ENCODE results near the gene CCDC81.
"Not testable (repeated sequence)": the region's sequence is repeated elsewhere in the genome, so short reads cannot be mapped to it uniquely, and the experiment has no call there.

Gene CCDC81

DNA sequence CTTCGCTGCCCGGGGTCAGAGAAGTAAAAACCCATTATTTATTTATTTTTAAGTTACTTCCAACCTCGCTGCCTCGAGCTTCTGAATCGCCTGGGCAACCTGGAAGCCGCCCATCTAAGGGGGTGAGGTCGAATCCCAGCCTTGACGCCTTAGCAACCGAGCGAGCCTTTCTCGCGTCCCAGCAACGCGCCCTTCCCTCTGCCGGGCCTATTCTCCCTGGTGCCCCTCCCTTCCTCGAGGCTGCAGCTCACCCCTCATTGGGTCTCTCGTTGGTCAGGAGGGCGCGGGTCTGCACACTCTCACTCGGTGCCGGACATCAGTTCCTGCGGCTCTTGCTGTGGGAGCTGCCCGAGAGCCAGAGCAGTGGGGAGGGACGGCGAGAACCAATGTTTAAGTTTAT, at the start of gene CCDC81:
CCDC81 (plus strand) TSS at position 302 of the 400 bp plus-strand sequence. CDS start 277 bp downstream, outside the sequence.
- DNase-seq, result no peak

DNA sequence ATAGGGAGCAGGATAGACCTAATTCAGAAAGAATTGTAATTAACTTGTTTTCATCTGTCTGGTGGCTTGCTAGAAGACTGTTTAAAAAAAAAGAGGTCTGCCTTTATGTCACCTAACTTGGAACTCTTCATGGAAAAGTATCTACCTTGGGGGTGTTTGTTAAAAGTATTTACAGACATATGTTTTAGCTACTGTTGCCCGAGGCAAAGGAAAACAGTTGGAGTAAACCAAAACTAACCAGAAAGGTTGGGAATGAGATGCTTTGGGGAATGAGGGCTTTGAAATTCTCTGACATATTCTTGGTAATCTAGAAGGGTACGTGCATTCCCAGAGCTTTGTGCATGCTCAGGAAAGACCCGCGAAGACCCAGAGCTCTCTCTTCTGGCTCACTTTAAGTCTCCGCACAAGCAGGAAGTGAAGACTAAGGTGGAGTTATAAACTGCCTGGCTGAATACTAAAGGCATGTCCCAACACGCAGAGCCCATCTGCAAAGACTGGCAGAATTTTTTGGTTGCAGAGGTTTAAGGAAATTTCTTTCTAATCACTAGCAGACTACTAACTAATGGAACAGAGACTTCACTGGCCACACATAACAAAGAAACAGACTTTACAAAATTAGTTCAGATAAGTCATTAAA, 39.4 kb upstream of the CCDC81 start:
- no peak for DNase-seq

DNA sequence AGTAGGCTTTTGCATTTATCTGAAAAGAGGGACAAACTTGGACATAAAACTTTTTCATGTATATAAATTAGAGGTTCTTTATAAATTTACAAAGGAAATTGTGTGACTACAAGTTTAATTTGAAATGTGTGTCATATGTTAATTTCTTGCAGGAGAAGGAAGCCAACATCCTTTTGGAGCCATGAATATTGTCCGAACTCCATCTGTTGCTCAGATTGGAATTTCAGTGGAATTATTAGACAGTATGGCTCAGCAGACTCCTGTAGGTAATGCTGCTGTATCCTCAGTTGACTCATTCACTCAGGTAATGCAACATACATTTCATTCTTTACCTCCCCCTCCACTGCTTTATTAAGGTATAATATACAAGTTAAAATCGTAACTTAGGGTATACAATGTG, 37.5 kb upstream of the CCDC81 start:
- DNase-seq, result no peak

DNA sequence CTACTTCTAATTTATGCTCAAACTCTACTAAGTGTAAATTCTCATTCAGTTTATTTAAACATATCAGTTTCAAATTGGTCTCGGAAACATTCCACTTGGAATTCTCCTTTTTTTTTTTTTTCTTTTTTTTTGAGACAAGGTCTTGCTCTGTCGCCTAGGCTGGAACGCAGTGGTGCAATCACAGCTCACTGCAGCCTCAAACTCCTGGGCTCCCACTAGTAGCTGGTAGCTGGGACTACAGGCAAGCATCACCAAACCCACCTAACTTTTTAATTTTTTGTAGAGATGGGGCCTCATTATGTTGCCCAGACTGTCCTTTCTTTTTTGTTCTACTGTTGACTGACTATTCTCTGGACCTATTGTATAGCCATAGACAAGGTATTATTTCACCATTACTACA, 33.3 kb upstream of the CCDC81 start:
- DNase-seq, result no peak

DNA sequence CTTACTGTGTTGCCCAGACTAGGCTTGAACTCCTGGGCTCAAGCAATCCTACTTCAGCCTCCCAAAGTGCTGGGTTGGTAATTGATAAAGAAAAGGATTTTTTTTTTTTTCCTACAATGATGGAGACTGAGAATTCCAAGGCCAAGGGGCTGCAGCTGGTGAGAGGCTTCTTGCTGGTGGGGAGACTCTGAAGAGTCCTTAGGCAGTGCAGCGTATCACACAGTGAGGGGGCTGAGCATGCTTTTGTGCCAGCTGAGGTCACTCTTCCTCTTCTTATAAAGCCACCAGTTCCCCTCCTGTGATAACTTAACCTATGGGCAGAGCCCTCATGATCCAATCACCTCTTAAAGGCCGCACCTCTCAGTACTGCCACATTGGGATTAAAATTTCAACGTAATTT, 28.2 kb upstream of the CCDC81 start:
- DNase-seq, result no peak

DNA sequence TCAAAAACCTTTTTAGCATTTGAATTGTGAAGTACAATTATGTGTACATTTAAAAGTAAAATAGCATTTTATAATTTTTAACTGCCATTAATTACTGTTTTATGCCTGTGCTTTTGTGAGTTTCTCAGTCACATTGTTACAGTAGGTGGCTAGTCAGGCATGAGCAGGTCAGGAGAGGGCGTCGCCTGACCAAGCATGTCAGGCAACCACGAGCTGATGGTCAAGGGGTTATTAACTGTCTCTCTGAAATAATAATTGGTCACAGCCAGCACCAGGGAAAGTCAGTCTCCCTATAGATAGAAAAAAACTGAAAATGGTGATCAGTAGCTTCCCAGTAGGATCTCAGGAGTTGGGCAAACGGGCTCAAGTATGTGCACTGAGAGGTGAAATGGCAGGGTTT, 19.4 kb upstream of the CCDC81 start:
- no peak for DNase-seq

DNA sequence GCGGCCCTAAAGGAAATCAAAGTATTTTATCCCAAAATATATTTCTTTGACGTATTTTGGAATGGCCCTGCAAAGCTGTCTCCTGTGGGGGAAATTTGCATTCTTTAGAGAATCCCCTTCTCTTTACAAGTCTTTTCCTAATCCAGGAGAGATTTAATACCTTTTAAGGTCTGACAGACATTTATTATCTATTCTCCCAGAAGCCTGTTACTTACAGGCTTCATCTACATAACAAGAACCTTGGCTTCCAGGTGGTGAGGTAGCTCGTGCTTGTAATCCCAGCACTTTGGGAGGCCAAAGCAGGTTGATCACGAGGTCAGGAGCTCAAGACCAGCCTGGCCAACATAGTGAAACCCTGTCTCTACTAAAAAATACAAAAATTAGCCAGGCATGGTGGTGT, 17.3 kb upstream of the CCDC81 start:
- not testable (repeated sequence) for DNase-seq

DNA sequence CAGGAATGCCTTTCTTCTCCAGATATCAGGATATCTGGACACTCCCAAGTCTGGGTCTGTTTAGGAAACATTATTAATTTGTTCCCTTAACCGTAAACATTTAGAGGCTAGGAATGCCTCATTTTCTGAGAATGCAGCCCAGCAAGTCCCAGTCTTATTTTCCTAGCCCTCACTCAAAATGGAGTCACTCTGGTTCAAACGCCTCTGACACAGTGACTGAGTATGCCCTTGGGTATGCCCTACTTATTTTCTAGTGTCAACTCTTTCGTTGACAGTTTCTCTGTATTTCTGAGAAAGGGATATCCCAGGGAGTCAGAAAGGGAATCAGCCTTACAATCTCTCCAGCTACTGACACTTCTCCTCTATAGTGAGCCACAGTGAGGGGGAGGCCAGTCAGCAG, 16.0 kb upstream of the CCDC81 start:
- DNase-seq, result no peak

DNA sequence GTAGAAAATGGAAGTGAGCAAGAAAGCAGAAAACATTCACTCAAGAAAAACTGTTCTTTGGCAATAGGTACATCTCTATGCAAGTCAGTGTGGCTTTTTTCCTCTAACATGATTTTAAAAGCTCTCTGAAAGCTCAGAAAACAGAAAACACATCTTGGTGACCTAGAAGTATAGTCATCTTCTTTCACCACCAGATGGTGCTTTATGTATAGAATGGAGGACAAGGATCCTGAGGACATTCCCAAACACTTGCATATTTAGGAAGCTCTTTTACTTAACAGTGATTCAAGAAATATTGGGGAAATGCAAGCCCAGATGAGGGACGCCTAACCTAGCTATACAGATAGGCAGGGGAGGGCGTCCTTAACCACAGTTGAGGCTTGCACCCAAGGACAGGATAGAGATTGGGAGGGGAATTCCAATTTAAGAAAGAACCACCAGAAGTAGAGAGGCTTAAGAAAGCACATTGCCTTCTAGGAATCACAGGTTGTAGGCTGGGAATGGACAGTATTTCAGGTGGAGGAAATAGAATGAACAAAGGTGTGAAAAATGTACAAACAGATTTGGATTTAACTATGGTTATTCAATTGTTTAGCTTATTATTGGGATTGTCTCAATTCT, 13.8 kb upstream of the CCDC81 start:
- no peak for DNase-seq

DNA sequence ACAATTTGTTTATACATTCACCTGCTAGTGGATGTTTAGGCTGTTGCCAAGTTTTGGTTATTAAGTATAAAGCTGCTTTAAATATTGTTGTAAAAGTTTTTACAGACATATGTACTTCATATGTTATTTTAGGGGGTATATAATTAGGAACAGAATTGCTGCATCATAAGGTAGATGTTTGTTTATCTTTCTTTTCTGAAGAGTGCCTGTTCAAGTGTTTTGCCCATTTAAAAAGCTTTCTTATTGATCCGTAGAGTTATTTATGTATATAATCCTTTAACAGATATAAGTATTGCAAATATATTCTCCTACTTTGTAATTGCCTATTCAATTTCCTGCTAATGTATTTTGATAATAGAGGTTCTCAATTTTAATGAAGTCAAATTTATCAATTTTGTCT, 11.3 kb upstream of the CCDC81 start:
- DNase-seq, result no peak

DNA sequence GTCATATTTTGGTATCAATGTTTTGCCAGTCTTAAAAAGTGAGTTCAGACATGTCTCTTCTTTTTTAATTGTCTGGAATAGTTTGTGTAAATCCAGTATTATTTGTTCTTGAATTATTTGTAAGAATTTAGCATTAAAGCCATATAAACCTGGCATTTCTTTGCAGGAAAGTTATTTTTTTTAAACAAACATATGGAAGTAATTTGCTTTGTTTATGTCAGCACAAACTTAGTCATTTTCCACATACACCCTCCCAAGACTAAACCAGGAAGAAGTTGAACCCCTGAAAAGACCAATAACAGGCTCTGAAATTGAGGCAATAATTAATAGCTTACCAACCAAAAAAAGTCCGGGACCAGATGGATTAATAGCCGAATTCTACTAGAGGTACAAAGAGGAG, 9.1 kb upstream of the CCDC81 start:
- DNase-seq, result no peak

DNA sequence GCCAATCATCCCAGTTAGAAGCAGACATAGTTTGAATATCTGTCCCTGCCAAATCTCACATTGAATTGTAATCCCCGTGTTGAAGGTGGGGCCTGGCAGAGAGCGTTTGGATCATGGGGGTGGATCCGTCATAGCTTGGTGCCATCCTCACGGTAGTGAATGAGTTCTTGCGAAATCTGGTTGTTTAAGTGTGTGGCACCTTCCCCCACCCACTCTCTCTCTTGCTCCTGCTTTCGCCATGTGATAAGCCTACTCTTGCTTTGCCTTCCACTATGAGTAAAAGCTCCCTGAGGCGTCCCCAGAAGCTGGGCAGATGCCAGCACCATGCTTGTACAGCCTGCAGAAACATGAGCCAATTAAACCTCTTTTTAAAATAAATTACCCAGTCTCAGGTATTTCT, 5.0 kb upstream of the CCDC81 start:
- DNase-seq, result no peak

DNA sequence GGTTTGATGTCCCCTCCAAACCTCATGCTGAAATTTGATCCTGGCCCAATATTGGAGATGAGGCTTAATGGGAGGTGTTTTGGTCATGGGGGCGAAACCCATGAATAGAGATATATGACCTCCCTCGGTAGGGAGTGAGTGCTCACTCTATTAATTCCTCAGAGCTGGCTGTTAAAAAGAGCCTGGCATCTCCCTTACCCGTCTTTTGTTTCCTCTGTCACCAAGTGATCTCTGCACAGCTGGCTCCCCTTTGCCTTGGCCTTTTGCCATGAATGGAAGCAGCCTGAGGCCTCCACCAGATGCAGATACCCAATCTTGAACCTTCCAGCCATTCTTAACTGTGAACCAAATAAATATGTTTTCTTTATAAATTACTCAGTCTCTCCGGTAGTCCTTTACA, 4.5 kb upstream of the CCDC81 start:
- no peak for DNase-seq

DNA sequence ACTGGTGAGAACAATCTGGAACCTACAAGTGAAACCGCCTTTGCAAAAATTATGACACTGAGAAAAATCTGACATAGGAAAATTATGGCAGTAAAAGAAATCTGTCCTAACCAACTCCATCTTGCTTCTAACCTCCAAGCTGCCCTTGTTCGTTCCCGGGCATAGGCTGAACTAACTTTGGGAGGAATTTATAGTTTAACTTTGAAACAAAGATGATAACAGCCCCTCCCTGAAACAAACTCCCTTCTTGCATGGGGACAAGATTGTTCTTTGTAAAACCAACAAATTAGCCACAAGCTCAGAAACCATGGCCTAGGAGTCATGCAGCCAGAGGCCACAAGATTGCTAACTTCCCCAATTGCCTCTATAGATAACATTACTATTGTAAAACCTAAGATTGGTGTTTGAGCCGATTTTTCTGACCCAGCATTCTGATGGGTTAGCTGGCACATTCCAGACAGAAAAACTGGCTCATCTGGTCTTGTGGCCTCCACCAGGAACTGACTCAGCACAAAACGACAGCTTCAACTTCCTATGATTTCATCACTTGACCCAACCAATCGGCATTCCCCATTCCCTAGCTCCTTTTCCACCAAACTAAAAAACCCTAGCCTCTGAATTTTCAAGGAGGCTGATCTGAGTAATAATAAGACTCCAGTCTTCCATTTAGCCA, 3.6 kb upstream of the CCDC81 start:
- DNase-seq, result no peak

DNA sequence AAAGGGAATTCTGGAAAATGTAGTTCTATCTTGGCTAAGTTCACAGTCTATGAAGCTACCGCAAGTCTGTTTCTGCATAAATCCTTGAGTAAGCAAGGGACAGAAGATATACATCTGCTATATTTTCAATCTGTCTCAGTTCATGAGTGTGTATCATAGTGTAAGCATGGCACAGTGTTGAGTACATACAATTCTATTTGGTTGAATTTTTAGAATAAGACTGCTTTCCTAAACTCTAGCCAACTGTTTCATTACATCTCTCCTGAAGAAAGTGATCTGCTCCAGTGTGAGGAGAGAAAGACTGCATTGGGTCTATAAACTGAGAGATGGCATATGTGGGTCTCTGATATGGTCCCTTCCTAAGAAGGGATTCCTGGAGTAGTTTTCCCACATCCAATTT, 2.6 kb upstream of the CCDC81 start:
- no peak for DNase-seq

DNA sequence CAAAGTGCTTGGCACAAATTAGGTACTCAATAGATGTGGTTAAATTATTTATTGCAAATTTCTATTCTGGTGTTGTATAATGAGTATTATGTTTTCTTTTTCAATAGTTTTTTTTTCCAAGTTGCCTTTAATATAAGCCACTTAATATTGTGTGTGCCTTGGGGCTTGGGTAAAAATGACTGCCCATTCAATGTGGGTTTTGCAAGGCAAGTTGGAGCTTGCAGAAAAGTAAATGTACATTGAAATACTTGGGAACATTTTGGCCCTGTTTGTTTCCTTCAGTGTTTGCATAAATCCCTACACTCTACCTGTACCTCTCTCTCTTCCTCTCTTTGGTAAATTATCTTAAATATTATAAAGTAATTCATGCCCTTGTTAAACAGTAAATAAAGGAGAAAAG, 2.1 kb upstream of the CCDC81 start:
- DNase-seq, result no peak

DNA sequence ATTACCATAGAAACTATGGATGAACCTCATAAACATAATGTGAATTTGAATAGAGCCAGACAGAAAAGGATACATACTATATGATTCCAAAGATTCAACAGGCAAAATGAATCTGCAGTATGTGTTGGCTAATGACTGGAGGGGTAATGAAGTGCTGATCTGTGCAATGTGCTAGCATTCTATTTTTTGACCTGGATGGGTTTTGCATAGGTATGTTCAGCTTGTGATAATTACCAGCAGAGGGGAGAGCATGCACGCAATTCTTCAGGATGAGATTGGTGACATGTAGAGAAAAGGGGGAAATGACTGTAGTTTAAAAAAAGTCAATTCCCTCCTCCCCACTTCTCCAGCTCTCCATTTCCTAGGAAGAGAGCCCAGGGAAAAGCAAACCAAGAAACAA, 618 bp upstream of the CCDC81 start:
- no peak for DNase-seq

DNA sequence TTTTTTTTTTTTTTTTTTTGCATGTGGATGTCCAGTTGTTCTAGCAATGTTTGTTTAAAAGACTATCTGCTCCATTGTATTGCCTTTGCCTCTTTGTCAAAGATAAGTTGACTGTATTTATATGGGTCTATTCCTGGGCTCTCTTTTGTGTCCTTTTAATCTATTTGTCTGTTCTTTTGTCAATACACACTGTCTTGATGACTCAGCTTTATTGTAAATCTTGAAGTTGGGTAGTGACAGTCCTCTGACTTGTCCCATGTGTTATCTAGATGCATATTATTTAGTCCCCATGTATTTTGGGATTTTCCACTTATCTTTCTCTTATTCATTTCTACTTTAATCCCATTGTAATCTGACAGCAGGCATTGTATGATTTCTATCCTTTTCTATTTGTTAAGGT, 3.3 kb downstream of the CCDC81 start:
- DNase-seq, result no peak

DNA sequence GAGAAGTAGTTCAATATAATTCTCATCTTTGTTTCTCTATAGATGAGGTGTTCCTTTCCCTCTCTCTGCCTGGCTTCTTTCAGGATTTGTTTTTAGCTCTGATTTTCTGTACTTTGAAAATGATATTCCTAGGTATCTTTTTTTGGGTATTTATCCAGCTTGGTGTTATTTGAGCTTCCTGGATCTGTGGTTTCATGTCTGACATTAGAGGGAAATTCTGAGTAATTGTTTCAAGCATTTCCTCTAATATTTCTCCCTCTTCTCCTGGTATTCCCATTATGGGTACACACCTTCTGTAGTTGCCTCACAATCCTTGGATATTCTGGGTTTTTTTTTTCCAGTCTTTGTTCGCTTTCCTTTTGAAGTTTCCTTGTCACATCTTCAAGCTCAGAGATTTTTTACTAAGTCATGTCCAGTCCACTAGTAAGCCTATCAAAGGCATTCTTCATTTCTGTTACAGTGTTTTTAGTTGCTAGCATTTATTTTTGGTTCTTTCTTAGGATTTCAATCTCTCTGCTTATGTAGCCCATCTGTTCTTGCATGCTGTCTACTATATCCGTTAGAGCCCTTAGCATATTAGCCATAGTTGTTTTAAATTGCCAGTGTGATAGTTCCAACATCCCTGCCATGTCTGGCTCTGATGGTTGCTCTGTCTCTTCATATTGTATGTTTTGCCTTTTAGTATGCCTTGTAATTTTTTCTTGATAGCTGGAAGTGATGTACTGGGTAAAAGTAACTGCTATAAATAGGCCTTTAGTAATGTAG, 5.8 kb downstream of the CCDC81 start:
- DNase-seq, result no peak

DNA sequence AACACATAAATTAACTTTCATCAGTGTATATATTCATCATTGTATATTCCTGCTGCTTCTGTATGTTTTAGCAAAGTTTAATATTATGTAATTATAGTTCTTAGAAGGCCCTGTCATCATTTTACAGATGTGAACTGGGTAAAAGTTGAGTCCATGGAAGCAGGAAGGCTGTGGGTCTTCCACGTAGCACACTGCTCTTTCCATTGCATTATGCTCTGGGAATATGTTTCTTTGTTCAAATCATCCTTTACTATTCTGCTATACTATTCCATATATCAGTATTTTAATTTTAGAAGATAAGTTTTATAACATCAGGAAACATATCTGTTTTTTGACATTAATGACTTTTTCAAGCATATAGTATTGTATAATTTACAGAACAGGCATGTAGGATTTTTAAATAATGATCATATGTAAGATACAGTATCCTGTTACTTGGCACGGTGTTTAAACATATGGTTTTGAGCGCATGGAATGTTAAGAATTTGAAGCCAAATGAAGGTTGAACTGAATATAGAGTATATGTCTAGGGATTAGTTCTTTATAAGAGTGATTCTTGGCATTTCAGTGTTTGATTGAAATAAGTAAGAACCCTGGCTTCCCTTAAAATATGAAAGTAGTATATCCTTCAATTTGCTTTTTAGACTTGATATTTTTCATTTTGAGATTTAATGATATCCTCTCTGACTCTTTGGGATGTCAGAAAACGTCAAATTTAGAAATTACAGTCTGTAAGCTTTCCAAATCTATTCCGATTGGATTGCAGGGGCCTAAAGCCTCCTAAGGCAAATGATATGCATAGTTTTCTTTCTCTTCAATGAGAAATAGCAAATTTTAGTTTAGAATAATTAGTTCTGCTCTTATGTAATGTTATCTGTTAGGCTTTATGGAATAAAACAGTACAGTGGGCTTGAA, 8.6 kb downstream of the CCDC81 start:
- no peak for DNase-seq

DNA sequence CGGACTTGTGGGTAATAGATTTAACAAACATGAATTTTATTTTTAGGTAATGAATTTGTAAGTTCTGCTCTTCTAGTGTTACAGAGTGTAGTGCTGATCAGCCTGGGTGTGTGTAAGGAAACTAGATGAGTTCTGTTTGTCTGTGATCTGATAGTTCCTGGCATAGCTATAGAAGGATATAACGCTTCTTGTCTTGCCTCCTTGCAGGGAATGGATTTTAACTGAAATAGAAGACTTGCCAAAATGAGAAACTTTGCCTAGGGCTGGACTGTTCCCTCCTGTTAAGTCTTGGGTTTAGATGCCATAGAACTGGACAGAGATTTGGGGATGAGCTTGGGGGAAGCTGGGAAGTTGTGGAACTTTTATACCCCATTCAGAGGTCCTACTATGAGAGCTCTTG, 11.6 kb downstream of the CCDC81 start:
- DNase-seq, result no peak

DNA sequence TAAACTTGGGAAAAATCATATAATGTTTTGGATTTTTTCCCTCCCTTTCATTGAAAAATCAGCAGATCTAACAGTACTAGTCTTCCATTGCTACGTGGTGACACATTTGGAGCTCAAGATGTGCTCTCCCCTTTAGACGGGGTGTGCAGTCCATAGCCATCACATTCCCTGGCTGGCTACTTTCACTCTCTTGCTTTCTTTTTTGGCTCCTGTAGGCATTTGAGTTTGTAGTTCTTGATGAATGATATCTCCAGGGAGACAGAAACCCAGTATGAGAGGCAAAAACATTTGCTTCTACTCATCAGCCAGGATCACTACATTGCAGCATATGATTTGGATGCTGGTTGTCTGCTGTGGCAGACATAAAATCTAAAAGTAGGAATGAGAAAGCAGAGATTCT, 12.1 kb downstream of the CCDC81 start:
- no peak for DNase-seq

DNA sequence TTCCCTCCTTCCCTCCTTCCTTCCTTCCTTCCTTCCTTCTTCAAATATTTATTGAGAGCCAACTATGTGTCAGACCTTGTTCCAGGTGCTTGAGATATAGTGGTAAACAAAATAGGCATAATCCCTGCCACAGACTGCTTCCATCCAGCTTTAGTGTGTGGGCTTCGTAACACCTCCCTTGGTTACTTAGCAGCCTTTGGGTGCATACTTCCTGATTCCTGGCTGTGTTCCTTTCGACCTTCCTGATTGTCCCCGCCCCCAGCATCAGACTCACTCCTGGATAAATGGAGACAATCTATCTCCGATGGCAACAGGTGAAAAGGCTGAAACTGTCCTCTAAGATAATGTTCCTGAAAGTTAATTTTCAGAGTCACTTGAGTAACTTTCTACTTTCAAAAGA, 13.5 kb downstream of the CCDC81 start:
- no peak for DNase-seq

All from GOT3 (cell line).